ENCODE results near the gene TERT.
"Not testable (repeated sequence)": the region's sequence is repeated elsewhere in the genome, so short reads cannot be mapped to it uniquely, and the experiment has no call there.

Gene TERT

GRCh38 chr5:1272201-1272600 lies 22.7 kb downstream of the TERT start:
- TF ChIP-seq CTCF (IDR thresholded peaks at IDR 0.05; ENCODE audit: control insufficient read depth, extremely low read depth, insufficient read depth): no peak
- no peak for DNase-seq (ENCODE audit: low read depth)
- no peak overlapping the region for H3K4me3 ChIP-seq (ENCODE audit: low read depth, low read length)

- no peak overlapping the region for H3K4me3 ChIP-seq (ENCODE audit: low read depth, low read length)
- no peak for DNase-seq (ENCODE audit: low read depth)
- TF ChIP-seq CTCF (IDR thresholded peaks at IDR 0.05; ENCODE audit: control insufficient read depth, extremely low read depth, insufficient read depth): no peak
These were observed 23.6 kb downstream of the TERT start for GRCh38 chr5:1270933-1271914.

- TF ChIP-seq CTCF (IDR thresholded peaks at IDR 0.05; ENCODE audit: control insufficient read depth, extremely low read depth, insufficient read depth): no peak
- no peak overlapping the region for H3K4me3 ChIP-seq (ENCODE audit: low read depth, low read length)
- DNase-seq (ENCODE audit: low read depth): no peak
These were observed 24.4 kb downstream of the TERT start for GRCh38 chr5:1270426-1270825.

- DNase-seq (ENCODE audit: low read depth): no peak
- H3K4me3 ChIP-seq (ENCODE audit: low read depth, low read length): no peak overlapping the region
- TF ChIP-seq CTCF (IDR thresholded peaks at IDR 0.05; ENCODE audit: control insufficient read depth, extremely low read depth, insufficient read depth): no peak
These were observed 26.2 kb downstream of the TERT start for GRCh38 chr5:1268666-1269065.

GRCh38 chr5:1268056-1268455 lies 26.8 kb downstream of the TERT start:
- TF ChIP-seq CTCF (IDR thresholded peaks at IDR 0.05; ENCODE audit: control insufficient read depth, extremely low read depth, insufficient read depth): no peak
- DNase-seq (ENCODE audit: low read depth): no peak

GRCh38 chr5:1267464-1267863 lies 27.4 kb downstream of the TERT start:
- H3K4me3 ChIP-seq (ENCODE audit: low read depth, low read length); DNase-seq (ENCODE audit: low read depth): not testable (repeated sequence)

More at GRCh38 chr5:1268056-1268455, 26.8 kb downstream of the TERT start:
- H3K4me3 ChIP-seq (ENCODE audit: low read depth, low read length): no peak overlapping the region

GRCh38 chr5:1266791-1267190 lies 28.1 kb downstream of the TERT start:
- no peak overlapping the region for H3K4me3 ChIP-seq (ENCODE audit: low read depth, low read length)
- no peak for TF ChIP-seq CTCF (IDR thresholded peaks at IDR 0.05; ENCODE audit: control insufficient read depth, extremely low read depth, insufficient read depth)
- DNase-seq (ENCODE audit: low read depth): no peak
